CD4-positive, alpha-beta memory T cell (primary cell): ENCODE data around the gene C10orf90. TPM values are rescaled to one million over a fixed set of nuclear protein-coding genes. Genes with fewer than 3 reads are reported as not detected.

ENCODE experiments used
- CTCF ChIA-PET: fragments of 350-600 bp; sonication (Branson Sonifier 250); formaldehyde crosslinking; loops from one replicate; lab custom pipeline; 2021; ENCODE audit warnings: inconsistent platforms; ENCODE audit not compliant: partially characterized antibody; lab: Charles Lee
- POLR2A ChIA-PET: fragments of 350-600 bp; sonication (Branson Sonifier 250); formaldehyde crosslinking; loops from one replicate; lab custom pipeline; 2021; ENCODE audit not compliant: partially characterized antibody; lab: Charles Lee
- DNase-seq, 5 donors: peaks; one replicate each; pipeline versions ENCODE4 v3.0.0 to v3.0.0-alpha.2; 2020 to 2022; ENCODE audit warnings: mixed read lengths in 1 of 5
- H3K27ac ChIP-seq: one replicate; pipeline ENCODE4 v1.7.0; 2013; ENCODE audit warnings: low read depth, low read length
- H3K27me3 ChIP-seq: 2 replicates; pipeline ENCODE4 v1.7.0; 2013; ENCODE audit warnings: mild to moderate bottlenecking, low read length, moderate library complexity; ENCODE audit not compliant: insufficient read depth
- H3K36me3 ChIP-seq: 2 replicates; pipeline ENCODE4 v1.7.0; 2013; ENCODE audit warnings: mild to moderate bottlenecking, low read length, moderate library complexity; ENCODE audit not compliant: insufficient read depth
- H3K4me1 ChIP-seq: 2 replicates; pipeline ENCODE4 v1.7.0; 2013; ENCODE audit warnings: mild to moderate bottlenecking, low read length, moderate library complexity; ENCODE audit not compliant: insufficient read depth
- H3K4me3 ChIP-seq, 2 donors: one replicate each; pipeline ENCODE4 v1.7.0; 2013; ENCODE audit warnings: low read length in 2 of 2, mild to moderate bottlenecking in 1 of 2
- H3K9me3 ChIP-seq, 2 donors: one replicate each; pipeline ENCODE4 v1.7.0; 2013; ENCODE audit warnings: low read length in 2 of 2, control low read depth in 1 of 2; ENCODE audit not compliant: control insufficient read depth in 1 of 2
- H3K27ac Mint-ChIP-seq, 7 donors: one replicate each; pipeline ENCODE4 v1.8.0; 2020 to 2021; ENCODE audit warnings: mixed read lengths in 7 of 7, mild to moderate bottlenecking in 6 of 7, inconsistent platforms in 3 of 7, moderate library complexity in 3 of 7
- H3K27me3 Mint-ChIP-seq, 2 donors: one replicate each; pipeline ENCODE4 v1.8.0; 2020 to 2021; ENCODE audit warnings: mixed read lengths in 2 of 2
- H3K36me3 Mint-ChIP-seq, 2 donors: one replicate each; pipeline ENCODE4 v1.8.0; 2020 to 2021; ENCODE audit warnings: mixed read lengths in 2 of 2, inconsistent platforms in 1 of 2, mild to moderate bottlenecking in 1 of 2
- H3K4me1 Mint-ChIP-seq, 4 donors: one replicate each; pipeline ENCODE4 v1.8.0; 2020 to 2021; ENCODE audit warnings: mixed read lengths in 4 of 4, mild to moderate bottlenecking in 1 of 4
- H3K4me3 Mint-ChIP-seq, 8 donors: one replicate each; pipeline ENCODE4 v1.8.0; 2020 to 2021; ENCODE audit warnings: mixed read lengths in 8 of 8, mild to moderate bottlenecking in 7 of 8, moderate library complexity in 6 of 8, inconsistent platforms in 3 of 8
- H3K9me3 Mint-ChIP-seq, 8 donors: one replicate each; pipeline ENCODE4 v1.8.0; 2020 to 2021; ENCODE audit warnings: mixed read lengths in 8 of 8, mild to moderate bottlenecking in 5 of 8, inconsistent platforms in 3 of 8, moderate library complexity in 1 of 8
- intact Hi-C: fragments of 100-400 bp; cut with micrococcal nuclease; formaldehyde crosslinking; loops from one replicate; pipeline ENCODE4 v1.15.1; 2023
- polyA plus RNA-seq, 2 donors: library from polyadenylated mRNA; unstranded; fragments of 300-500 nt; fragmentation: Illumina TruSeq; gene quantifications; one replicate each; pipeline ENCODE4 v1.2.3, GENCODE V29; 2021
- total RNA-seq, 2 experiments: library from RNA; stranded (reverse); gene quantifications; one replicate each; pipeline ENCODE4 v1.2.3, GENCODE V29; 2021

The C10orf90 gene
- total and polyA plus RNA-seq, 4 experiments from 2014 or later: not detected

DNA sequence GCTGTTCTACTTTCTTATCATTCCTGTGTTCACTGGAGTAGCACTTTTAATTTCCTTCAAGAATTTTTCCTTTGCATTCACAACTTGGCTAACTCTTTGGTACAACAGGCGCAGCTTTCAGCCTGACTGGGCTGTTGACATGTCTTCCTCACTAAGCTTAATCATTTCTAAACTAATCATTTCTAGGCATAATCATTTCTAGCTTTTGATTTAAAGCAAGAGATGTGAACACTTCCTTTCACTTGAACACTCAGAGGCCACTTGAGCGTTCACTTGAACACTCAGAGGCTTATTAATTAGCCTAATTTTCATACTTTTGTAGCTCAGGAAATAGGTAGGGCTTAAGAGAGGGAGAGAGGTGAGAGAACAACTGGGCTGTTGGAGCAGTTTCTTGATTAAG, 15.9 kb downstream of the C10orf90 start:
- Mint-ChIP-seq H3K27me3 (no peaks in the 10 kb centered on the region), H3K27ac (no peak overlapping the region), H3K36me3 (no peaks in the 10 kb centered on the region), H3K4me3 (no peak overlapping the region), H3K4me1 (no peaks in the 10 kb centered on the region), H3K9me3 (peaks cover 0 to 2% (median under 1%) of the 10 kb centered on the region in 8 donors)
- no peak overlapping the region for H3K4me3 ChIP-seq
- no peaks in the 10 kb centered on the region for H3K4me1 ChIP-seq
- DNase-seq: no peak
- H3K36me3 ChIP-seq: no peaks in the 10 kb centered on the region
- H3K9me3 ChIP-seq: no peaks in the 10 kb centered on the region
- intact Hi-C loops: no loop called here
- POLR2A ChIA-PET: no interaction called here
- CTCF ChIA-PET: no interaction called here
- H3K27me3 ChIP-seq: no peaks in the 10 kb centered on the region
- no peak overlapping the region for H3K27ac ChIP-seq

DNA sequence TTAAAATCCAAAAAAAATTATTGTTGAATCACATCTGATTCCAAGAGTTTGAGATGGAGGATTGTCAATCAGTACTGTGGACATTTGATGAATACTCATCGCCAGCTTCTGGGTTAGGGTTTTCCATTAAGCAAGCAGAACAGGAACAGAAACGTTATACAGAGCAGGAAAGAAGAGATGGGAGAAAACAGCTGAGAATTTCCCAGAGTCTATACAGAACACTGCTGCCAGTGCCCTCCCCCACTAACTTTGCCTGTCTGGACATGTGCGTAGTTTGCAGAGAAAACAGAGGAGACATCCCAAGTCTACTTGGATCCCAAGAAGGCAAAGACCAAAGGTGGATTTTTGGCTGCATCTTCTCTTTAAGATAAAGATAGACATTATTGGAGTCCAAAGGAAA, 19.0 kb downstream of the C10orf90 start:
- H3K4me3 ChIP-seq: no peak overlapping the region
- DNase-seq: no peak
- intact Hi-C loops: no loop called here
- H3K36me3 ChIP-seq: no peaks in the 10 kb centered on the region
- Mint-ChIP-seq H3K4me3 (no peak overlapping the region), H3K36me3 (no peaks in the 10 kb centered on the region), H3K27me3 (no peaks in the 10 kb centered on the region), H3K9me3 (peaks cover 0 to 2% (median 0%) of the 10 kb centered on the region in 8 donors), H3K27ac (no peak overlapping the region), H3K4me1 (no peaks in the 10 kb centered on the region)
- CTCF ChIA-PET: no interaction called here
- no peaks in the 10 kb centered on the region for H3K9me3 ChIP-seq
- H3K27me3 ChIP-seq: no peaks in the 10 kb centered on the region
- H3K4me1 ChIP-seq: no peaks in the 10 kb centered on the region
- POLR2A ChIA-PET: no interaction called here
- H3K27ac ChIP-seq: no peak overlapping the region

DNA sequence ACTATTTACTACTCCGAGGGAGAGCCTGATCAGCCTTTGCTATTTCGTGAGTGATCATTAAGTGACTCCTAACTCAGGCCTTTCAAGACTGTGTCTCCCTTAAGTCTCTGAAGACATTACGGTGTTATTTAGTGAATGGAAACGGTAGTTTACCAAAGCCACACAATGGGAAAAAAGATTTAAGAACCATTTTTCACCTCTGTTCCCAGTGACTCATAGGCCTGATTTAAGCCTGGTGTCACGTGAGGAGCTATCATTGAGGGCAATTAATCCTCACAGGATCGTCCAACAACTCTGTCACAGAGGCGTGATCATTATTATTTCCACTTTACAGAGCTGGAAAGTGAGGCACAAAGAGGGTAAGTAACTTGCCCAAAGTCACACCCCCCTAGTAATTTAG, 20.3 kb downstream of the C10orf90 start:
- H3K36me3 ChIP-seq: no peaks in the 10 kb centered on the region
- ChIA-PET CTCF (no interaction called here), POLR2A (no interaction called here)
- H3K4me1 ChIP-seq: no peaks in the 10 kb centered on the region
- no peak for DNase-seq
- Mint-ChIP-seq H3K27me3 (no peaks in the 10 kb centered on the region), H3K27ac (no peak overlapping the region), H3K4me1 (no peaks in the 10 kb centered on the region), H3K4me3 (no peak overlapping the region), H3K9me3 (peaks cover 0 to 2% (median 0%) of the 10 kb centered on the region in 8 donors), H3K36me3 (no peaks in the 10 kb centered on the region)
- no peak overlapping the region for H3K4me3 ChIP-seq
- intact Hi-C loops: no loop called here
- H3K27ac ChIP-seq: no peak overlapping the region
- H3K9me3 ChIP-seq: no peaks in the 10 kb centered on the region
- H3K27me3 ChIP-seq: no peaks in the 10 kb centered on the region

DNA sequence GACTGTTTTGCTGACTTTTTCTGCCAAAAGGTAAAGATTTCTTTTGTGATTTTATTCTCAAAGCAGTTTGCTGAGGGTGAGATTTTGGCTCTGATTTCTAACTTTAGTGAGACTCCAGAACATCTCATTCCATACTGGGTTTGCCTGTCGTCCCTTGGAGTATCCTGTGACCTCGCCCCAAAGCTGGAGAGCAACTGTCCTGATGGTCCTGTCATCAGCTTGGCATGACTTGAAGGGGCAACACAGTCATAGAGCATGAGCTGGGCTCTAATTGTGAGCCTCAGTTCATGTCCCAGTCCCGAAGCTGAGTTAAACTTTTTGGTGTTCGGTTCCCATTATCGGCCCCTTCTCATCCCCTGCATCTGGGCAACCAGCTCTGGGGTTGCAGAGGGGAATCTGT, 23.4 kb downstream of the C10orf90 start:
- no peak for DNase-seq
- H3K9me3 Mint-ChIP-seq: peaks cover 0 to 4% (median 2%) of the 10 kb centered on the region in 8 donors
- ChIA-PET CTCF (no interaction called here), POLR2A (no interaction called here)
- no peak overlapping the region for H3K4me3 ChIP-seq
- H3K27me3 Mint-ChIP-seq: no peaks in the 10 kb centered on the region
- no peaks in the 10 kb centered on the region for H3K36me3 ChIP-seq
- intact Hi-C loops: no loop called here
- no peaks in the 10 kb centered on the region for H3K4me1 ChIP-seq
- no peak overlapping the region for H3K27ac Mint-ChIP-seq
- H3K4me1 Mint-ChIP-seq: no peaks in the 10 kb centered on the region
- no peak overlapping the region for H3K27ac ChIP-seq
- H3K9me3 ChIP-seq: no peaks in the 10 kb centered on the region
- H3K36me3 Mint-ChIP-seq: no peaks in the 10 kb centered on the region
- no peak overlapping the region for H3K4me3 Mint-ChIP-seq
- no peaks in the 10 kb centered on the region for H3K27me3 ChIP-seq

DNA sequence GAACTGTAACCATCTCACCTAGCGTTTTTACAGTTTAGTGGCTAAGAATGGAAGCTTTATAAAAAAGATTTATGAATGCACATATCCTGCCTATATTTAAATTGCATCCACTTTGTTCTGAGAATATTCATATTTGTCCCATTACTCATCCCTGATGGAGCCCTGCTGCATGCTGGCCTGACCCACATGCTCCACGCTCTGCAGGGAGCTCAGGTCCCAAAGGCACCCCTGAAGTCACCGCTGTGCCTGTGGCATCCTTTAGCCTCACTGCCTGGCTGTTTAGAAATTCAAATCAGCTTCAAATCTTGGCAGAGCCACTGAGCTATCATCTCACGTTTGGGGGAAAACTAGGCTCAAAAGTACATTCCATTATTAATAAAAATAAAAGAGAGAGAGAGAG, 24.4 kb downstream of the C10orf90 start:
- H3K27me3 ChIP-seq: no peaks in the 10 kb centered on the region
- no peak overlapping the region for H3K4me3 ChIP-seq
- no peaks in the 10 kb centered on the region for H3K9me3 ChIP-seq
- H3K27ac ChIP-seq: no peak overlapping the region
- H3K4me3 Mint-ChIP-seq: no peak overlapping the region
- no peak overlapping the region for H3K27ac Mint-ChIP-seq
- no peaks in the 10 kb centered on the region for H3K36me3 ChIP-seq
- no peaks in the 10 kb centered on the region for H3K27me3 Mint-ChIP-seq
- ChIA-PET CTCF (no interaction called here), POLR2A (no interaction called here)
- intact Hi-C loops: no loop called here
- no peaks in the 10 kb centered on the region for H3K4me1 ChIP-seq
- no peak for DNase-seq
- H3K36me3 Mint-ChIP-seq: no peaks in the 10 kb centered on the region
- H3K9me3 Mint-ChIP-seq: peaks cover 0 to 4% (median 2%) of the 10 kb centered on the region in 8 donors
- H3K4me1 Mint-ChIP-seq: no peaks in the 10 kb centered on the region

DNA sequence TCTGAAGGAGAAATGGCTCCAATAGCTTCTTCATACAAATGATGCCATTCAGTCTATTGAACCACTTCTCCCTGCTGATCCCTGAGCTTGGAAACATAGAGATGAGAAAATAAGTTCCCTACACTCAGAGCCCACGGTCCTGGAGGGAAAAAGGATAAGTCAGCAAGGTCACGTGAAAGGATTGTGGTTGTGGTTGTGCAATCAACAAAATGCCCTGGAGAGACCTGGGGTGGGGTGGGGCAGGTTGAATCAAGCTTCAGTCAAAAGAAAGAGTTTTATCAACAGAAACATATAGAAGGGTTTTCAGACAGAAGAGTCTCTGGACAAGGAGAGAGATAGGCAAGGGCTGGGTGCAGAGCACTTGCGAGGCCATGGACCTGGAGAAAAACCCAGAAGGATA, 30.1 kb downstream of the C10orf90 start:
- Mint-ChIP-seq H3K4me1 (peaks cover 0 to 6% (median 0%) of the 10 kb centered on the region in 4 donors), H3K36me3 (no peaks in the 10 kb centered on the region), H3K27ac (no peak overlapping the region), H3K4me3 (no peak overlapping the region), H3K27me3 (no peaks in the 10 kb centered on the region), H3K9me3 (peaks cover 0 to 9% (median under 1%) of the 10 kb centered on the region in 8 donors)
- Histone ChIP-seq H3K9me3 (no peaks in the 10 kb centered on the region), H3K27ac (no peak overlapping the region), H3K4me3 (no peak overlapping the region), H3K27me3 (no peaks in the 10 kb centered on the region), H3K36me3 (no peaks in the 10 kb centered on the region), H3K4me1 (no peaks in the 10 kb centered on the region)
- intact Hi-C loops: no loop called here
- DNase-seq: no peak
- POLR2A ChIA-PET: no interaction called here
- CTCF ChIA-PET: no interaction called here

DNA sequence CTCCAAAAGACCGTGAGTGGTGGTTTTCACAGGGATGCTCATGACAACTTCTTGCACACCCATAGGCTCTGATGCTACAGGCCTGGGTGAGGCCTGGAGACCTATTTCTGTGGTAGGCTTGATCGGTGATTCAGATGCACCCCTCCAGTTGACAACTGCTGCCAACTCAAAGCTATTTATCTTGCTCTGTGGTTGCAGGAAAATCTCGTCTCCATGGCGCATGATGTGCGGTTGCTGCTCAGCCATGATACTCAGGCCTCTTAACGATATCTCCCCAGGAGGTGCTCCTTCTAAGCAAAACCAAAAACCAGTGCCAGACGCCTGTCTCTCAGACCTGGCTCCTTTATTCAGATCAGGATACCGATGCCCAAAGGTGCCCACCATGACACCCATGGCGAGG, 31.4 kb downstream of the C10orf90 start:
- Mint-ChIP-seq H3K4me3 (no peak overlapping the region), H3K36me3 (no peaks in the 10 kb centered on the region), H3K27ac (no peak overlapping the region), H3K9me3 (peaks cover 0 to 8% (median under 1%) of the 10 kb centered on the region in 8 donors), H3K27me3 (no peaks in the 10 kb centered on the region), H3K4me1 (peaks cover 0 to 6% (median 0%) of the 10 kb centered on the region in 4 donors)
- POLR2A ChIA-PET: no interaction called here
- intact Hi-C loops: no loop called here
- Histone ChIP-seq H3K27ac (no peak overlapping the region), H3K4me1 (no peaks in the 10 kb centered on the region), H3K9me3 (no peaks in the 10 kb centered on the region), H3K27me3 (no peaks in the 10 kb centered on the region), H3K4me3 (no peak overlapping the region), H3K36me3 (no peaks in the 10 kb centered on the region)
- CTCF ChIA-PET: no interaction called here
- DNase-seq: no peak

DNA sequence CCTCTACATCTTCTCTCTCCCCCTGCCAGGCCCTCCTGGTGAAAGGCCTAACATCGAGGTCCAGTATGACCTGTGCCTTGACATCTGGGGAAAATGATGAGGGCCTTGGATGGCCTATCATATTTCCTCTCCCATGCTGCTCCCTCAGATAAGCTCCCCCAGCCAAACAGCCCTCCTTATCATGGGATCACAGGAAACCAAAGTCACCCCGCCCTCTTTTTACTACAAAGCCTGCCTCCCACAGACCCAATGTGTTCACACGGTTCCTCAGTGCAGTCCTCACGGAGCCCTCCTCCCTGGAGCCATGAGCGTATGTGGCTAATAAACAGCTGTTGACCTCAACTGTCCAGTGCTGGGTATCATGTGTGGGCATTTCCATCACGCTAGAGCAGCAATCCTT, 32.0 kb downstream of the C10orf90 start:
- Mint-ChIP-seq H3K4me3 (no peak overlapping the region), H3K9me3 (peaks cover 0 to 6% (median under 1%) of the 10 kb centered on the region in 8 donors), H3K27ac (no peak overlapping the region), H3K36me3 (no peaks in the 10 kb centered on the region), H3K27me3 (no peaks in the 10 kb centered on the region), H3K4me1 (peaks cover 0 to 6% (median 0%) of the 10 kb centered on the region in 4 donors)
- Histone ChIP-seq H3K4me1 (no peaks in the 10 kb centered on the region), H3K4me3 (no peak overlapping the region), H3K9me3 (no peaks in the 10 kb centered on the region), H3K27ac (no peak overlapping the region), H3K27me3 (no peaks in the 10 kb centered on the region), H3K36me3 (no peaks in the 10 kb centered on the region)
- no peak for DNase-seq
- ChIA-PET CTCF (no interaction called here), POLR2A (interaction anchor here (0.6 kb wide), 1 partner anchor 40 kb away, joined by 3 read pairs; no protein-coding TSS in a partner anchor)
- intact Hi-C loops: no loop called here
